Measurements from ENCODE around the gene ITPK1. TPM values are rescaled to one million over a fixed set of nuclear protein-coding genes. Genes with fewer than 3 reads are reported as not detected.

ITPK1 gene
- polyA plus RNA-seq, 2 of the 4 experiments (the other 2 are of a cell fraction) = 46.2 to 47.0 TPM

GRCh38 chr14:93035917-93036651, 79.6 kb downstream of the ITPK1 start (continued):
- TF ChIP-seq FOSL2 (IDR thresholded peaks at IDR 0.05) = no peak
- peak; percentile 50; the same call in 1 of the 2 replicates for TF ChIP-seq FOSL2 (CRISPR knock-in tag; IDR thresholded peaks at IDR 0.05)
- peak; percentile 61; the same call in 1 of the 2 replicates for TF ChIP-seq ESRRA (IDR thresholded peaks at IDR 0.05; ENCODE audit: borderline replicate concordance, low read length)
- TF ChIP-seq, protein P1, sequence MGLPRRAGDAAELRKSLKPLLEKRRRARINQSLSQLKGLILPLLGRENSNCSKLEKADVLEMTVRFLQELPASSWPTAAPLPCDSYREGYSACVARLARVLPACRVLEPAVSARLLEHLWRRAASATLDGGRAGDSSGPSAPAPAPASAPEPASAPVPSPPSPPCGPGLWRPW (IDR thresholded peaks at IDR 0.05) = no peak
- no peak for TF ChIP-seq REST (IDR thresholded peaks at IDR 0.05)
- no peak for TF ChIP-seq CEBPB (IDR thresholded peaks at IDR 0.05)
- TF ChIP-seq EP300 (IDR thresholded peaks at IDR 0.05) = peak in 1 of 2 experiments; percentile 35; a peak in 1 of 5 replicates
- no peak for TF ChIP-seq MYC (IDR thresholded peaks at IDR 0.05; ENCODE audit: borderline replicate concordance, low read length)
- no peak for TF ChIP-seq ZNF302 (CRISPR knock-in tag; IDR thresholded peaks at IDR 0.05)
- TF ChIP-seq, protein P2, sequence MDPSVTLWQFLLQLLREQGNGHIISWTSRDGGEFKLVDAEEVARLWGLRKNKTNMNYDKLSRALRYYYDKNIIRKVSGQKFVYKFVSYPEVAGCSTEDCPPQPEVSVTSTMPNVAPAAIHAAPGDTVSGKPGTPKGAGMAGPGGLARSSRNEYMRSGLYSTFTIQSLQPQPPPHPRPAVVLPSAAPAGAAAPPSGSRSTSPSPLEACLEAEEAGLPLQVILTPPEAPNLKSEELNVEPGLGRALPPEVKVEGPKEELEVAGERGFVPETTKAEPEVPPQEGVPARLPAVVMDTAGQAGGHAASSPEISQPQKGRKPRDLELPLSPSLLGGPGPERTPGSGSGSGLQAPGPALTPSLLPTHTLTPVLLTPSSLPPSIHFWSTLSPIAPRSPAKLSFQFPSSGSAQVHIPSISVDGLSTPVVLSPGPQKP (IDR thresholded peaks at IDR 0.05; ENCODE audit: low read depth, low read length) = no peak
- TF ChIP-seq HDAC2 (IDR thresholded peaks at IDR 0.05) = no peak
- TF ChIP-seq RARB (CRISPR knock-in tag; IDR thresholded peaks at IDR 0.05) = no peak
- TF ChIP-seq, protein P3, sequence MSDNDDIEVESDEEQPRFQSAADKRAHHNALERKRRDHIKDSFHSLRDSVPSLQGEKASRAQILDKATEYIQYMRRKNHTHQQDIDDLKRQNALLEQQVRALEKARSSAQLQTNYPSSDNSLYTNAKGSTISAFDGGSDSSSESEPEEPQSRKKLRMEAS (IDR thresholded peaks at IDR 0.05) = peak; percentile 85
- TF ChIP-seq HEYL (CRISPR knock-in tag; IDR thresholded peaks at IDR 0.05) = no peak
- TF ChIP-seq CBX2 (IDR thresholded peaks at IDR 0.05; ENCODE audit: borderline replicate concordance, low read depth) = no peak
- TF ChIP-seq EHMT2 (IDR thresholded peaks at IDR 0.05; ENCODE audit: low read depth) = no peak
- no peak for TF ChIP-seq ZC3H11A (IDR thresholded peaks at IDR 0.05)
- no peak for TF ChIP-seq HOXB13 (CRISPR knock-in tag; IDR thresholded peaks at IDR 0.05; ENCODE audit: low read depth)
- TF ChIP-seq, protein P4, sequence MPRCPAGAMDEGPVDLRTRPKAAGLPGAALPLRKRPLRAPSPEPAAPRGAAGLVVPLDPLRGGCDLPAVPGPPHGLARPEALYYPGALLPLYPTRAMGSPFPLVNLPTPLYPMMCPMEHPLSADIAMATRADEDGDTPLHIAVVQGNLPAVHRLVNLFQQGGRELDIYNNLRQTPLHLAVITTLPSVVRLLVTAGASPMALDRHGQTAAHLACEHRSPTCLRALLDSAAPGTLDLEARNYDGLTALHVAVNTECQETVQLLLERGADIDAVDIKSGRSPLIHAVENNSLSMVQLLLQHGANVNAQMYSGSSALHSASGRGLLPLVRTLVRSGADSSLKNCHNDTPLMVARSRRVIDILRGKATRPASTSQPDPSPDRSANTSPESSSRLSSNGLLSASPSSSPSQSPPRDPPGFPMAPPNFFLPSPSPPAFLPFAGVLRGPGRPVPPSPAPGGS (IDR thresholded peaks at IDR 0.05) = no peak
- TF ChIP-seq HOXB5 (CRISPR knock-in tag; IDR thresholded peaks at IDR 0.05) = 0 out of 2 replicates have a peak, but pooled peaks have one; percentile 22
- peak; percentile 75; the same call in 1 of the 2 replicates for TF ChIP-seq NPAS2 (CRISPR knock-in tag; IDR thresholded peaks at IDR 0.05; ENCODE audit: borderline replicate concordance)
- no peak for TF ChIP-seq CHD4 (IDR thresholded peaks at IDR 0.05; ENCODE audit: borderline replicate concordance)
- TF ChIP-seq EHF (CRISPR knock-in tag; IDR thresholded peaks at IDR 0.05) = no peak; the same call in 1 of the 2 replicates
- no peak for TF ChIP-seq FOSB (CRISPR knock-in tag; IDR thresholded peaks at IDR 0.05)
- TF ChIP-seq, protein P5, sequence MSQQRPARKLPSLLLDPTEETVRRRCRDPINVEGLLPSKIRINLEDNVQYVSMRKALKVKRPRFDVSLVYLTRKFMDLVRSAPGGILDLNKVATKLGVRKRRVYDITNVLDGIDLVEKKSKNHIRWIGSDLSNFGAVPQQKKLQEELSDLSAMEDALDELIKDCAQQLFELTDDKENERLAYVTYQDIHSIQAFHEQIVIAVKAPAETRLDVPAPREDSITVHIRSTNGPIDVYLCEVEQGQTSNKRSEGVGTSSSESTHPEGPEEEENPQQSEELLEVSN (IDR thresholded peaks at IDR 0.05; ENCODE audit: borderline replicate concordance, low read depth) = 0 out of 2 replicates have a peak, but pooled peaks have one; percentile 47
- 0 out of 2 replicates have a peak, but pooled peaks have one; percentile 10 for TF ChIP-seq JUNB (IDR thresholded peaks at IDR 0.05)
